GM12864 (cell line): ENCODE results near the gene TMEM63A.
"Not testable (repeated sequence)": the region's sequence is repeated elsewhere in the genome, so short reads cannot be mapped to it uniquely, and the experiment has no call there.

Experiments used
- DNase-seq: peaks from one replicate; pipeline ENCODE4 v3.0.0-alpha.2; 2011; ENCODE audit warnings: low read depth
- H3K4me3 ChIP-seq: 2 replicates; pipeline ENCODE4 v1.5.1; 2011; ENCODE audit warnings: mild to moderate bottlenecking, low read depth, low read length, control low read depth
- TF ChIP-seq, protein P1 (sequence below): IDR thresholded peaks from 2 replicates; pipeline ENCODE4 v1.5.1; 2011; ENCODE audit warnings: low read depth, mild to moderate bottlenecking, moderate library complexity, low read length, control low read depth, inconsistent platforms; ENCODE audit errors: missing control alignments

TMEM63A gene

DNA sequence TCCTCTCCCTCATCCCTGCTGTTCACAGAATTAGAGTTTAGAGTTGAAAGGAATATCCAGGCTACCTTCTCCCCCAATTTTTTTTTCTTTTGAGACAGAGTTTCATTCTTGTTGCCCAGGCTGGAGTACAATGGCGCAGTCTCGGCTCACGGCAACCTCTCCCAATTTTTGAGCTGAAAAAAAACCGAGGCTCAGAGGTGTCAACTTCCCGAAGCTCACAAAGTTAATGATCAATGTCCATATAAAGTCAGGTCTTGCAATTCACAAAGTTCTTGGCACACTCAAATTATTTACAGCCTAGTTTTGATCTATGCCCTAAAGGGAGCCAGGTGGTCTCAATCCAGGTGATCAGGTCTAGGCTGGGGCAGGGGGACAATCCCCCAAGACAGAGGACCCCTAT is 7.6 kb upstream of the TMEM63A start:
- no peak overlapping the region for H3K4me3 ChIP-seq
- TF ChIP-seq, protein P1, sequence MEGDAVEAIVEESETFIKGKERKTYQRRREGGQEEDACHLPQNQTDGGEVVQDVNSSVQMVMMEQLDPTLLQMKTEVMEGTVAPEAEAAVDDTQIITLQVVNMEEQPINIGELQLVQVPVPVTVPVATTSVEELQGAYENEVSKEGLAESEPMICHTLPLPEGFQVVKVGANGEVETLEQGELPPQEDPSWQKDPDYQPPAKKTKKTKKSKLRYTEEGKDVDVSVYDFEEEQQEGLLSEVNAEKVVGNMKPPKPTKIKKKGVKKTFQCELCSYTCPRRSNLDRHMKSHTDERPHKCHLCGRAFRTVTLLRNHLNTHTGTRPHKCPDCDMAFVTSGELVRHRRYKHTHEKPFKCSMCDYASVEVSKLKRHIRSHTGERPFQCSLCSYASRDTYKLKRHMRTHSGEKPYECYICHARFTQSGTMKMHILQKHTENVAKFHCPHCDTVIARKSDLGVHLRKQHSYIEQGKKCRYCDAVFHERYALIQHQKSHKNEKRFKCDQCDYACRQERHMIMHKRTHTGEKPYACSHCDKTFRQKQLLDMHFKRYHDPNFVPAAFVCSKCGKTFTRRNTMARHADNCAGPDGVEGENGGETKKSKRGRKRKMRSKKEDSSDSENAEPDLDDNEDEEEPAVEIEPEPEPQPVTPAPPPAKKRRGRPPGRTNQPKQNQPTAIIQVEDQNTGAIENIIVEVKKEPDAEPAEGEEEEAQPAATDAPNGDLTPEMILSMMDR = no peak
- DNase-seq = no peak

DNA sequence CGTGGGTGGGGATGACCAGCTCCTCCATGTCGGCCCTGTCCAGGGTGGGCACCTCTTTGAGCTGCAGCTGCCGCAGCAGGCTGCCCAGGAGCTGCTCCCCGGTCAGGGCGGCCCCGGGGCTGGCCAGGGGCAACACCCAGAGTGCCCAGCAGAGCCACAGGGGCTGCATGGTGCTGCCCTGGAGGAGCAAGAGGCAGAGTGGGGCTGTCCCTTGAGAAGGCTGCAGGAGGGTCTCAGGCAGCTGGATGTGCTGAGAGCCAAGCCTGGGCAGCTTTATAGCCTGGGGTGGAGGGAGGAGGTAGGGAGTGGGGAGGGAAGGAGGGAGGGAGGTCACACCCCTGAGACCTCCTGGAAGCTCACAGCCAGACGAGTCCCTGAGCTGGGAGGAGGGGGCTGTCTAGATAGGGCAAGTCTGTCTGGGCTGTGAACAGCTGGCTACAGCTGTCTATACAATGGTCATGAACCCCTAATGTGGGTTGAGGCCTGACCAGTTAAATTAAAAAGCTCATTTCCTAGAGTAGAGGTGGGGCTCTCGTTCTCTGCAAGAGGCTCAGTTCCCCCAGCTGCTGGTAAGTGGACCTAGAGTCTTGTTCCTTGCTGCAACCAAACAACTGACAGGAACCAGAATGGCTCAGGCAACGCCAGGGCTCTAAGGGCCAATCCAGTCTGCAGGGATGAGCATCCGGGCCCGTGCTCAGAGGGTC is 6.9 kb upstream of the TMEM63A start, which contains the start of gene LEFTY1:
Gene LEFTY1, minus strand, starts transcription at position 249 of the 704 bp plus-strand sequence. Its CDS starts 80 bp downstream, at position 169.
- H3K4me3 ChIP-seq = no peak within 1 kb of the TSS
- TF ChIP-seq, protein P1 = no peak
- no peak for DNase-seq

DNA sequence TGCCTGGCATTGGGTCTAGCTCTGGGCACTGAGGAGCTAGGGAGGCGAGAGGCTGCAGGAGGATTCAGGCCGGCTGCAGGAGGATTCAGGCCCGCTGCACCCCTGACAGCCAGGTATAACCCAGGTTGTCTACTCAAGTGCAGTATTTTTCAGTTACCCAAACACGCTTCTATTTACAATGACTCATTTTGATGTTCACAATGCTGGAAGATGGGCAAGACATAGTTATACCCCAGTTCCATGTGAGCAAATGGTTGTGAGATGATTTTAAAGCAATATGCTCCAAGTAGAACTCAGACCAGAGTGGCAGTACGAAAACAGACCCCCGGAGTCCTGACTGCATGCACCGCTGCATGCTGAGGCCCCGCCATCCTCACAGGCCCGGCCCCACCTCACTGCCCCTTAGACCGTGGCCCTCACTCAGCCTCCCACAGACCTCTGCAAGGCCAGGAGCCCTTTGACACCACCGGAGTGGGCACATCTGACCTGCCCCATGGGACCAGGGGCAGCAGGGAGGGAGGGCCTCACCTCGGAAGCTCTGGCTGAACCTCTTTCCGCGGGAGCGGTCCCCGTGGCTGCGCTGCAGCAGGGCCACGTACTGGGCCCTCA is 6.2 kb upstream of the TMEM63A start:
- no peak overlapping the region for H3K4me3 ChIP-seq
- DNase-seq = no peak
- TF ChIP-seq, protein P1 = no peak

DNA sequence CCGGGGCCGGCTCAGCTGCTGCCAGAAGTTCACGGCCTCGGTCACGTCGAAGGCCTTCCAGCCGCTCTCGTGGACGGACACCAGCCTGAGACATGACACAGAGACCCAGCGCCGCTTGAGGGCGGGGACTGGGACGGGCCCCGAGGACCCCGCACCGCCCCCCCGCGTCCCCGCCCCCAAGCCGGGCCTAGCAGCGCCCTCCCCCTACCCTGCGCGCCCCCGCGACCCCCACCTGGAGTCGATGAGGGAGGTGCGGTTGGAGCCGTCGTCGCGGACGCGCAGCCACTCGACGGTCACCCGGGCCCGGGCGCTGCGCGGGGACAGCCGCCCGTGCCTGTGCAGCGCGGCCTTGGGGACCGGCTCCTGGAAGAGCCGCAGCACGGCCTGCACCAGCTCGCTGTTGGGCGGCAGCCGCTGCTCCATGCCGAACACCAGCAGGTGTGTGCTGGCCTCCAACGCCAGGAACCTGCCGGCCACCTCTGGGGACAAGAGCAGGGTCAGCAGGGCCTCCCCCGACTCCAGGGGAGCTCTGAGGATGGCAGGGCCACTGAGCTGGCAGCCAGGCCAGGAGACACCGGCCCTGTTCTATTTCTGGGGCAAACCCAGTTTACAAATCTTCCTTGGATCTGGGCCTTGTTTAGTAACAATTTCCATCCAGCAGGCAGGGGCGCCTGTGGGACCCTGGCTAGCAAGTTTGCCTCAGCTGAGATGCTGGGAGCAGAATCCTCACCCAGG is 5.5 kb upstream of the TMEM63A start:
- not testable (repeated sequence) for DNase-seq, H3K4me3 ChIP-seq

DNA sequence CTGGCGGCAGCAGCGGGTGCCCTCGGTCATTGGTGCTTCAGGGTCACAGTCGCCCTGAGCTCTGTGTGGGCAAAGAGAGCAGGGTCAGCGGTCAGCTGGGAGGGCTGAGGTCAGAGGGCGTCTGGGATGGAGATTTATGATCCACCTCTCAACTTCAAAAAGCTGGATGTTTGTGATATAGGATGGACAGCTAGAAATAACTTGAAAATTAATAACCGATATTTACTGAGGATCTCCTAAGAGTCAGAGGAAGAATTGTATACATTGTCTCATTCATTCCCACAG is 4.8 kb upstream of the TMEM63A start:
- no peak overlapping the region for H3K4me3 ChIP-seq
- DNase-seq = no peak
- TF ChIP-seq, protein P1 = no peak

DNA sequence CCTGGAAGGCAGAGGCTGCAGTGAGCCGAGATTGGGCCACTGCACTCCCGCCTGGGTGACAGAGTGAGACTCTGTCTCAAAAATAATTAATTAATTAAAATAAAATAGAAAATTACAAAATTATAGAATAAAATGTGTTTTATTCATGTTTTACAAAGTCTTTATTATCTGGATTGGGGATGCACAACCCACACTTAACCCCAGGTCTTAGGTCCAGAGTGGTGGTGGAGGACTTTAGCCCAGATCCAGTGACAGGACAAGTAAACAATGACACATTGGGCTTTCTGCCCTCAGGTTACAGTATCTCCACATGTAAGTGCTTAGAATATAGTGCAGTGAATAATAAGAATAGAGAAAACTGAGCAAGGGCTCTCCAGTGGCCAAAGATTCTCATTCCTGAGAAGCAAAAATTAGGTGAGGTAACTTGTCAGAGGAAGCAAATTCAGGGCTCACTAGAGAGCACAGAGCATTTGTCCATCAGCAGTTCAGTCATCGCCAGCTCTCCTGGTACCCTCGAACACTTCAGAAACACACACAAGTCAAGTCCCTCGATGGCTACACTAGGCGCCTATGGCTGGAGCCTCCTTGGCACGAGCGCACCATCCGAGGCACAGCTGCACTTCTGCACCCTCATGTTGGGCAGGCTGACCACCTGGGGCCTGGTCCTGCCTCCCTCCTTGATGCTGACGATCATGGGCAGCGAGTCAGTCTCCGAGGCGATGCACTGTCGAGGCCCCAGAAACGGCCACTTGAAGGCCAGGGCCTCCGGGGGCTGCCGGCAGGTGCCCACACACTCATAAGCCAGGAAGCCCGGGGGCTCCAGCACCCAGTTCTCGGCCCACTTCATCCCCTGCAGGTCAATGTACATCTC is 4.2 kb upstream of the TMEM63A start:
- TF ChIP-seq, protein P1 = no peak
- no peak for DNase-seq
- H3K4me3 ChIP-seq = no peak overlapping the region

DNA sequence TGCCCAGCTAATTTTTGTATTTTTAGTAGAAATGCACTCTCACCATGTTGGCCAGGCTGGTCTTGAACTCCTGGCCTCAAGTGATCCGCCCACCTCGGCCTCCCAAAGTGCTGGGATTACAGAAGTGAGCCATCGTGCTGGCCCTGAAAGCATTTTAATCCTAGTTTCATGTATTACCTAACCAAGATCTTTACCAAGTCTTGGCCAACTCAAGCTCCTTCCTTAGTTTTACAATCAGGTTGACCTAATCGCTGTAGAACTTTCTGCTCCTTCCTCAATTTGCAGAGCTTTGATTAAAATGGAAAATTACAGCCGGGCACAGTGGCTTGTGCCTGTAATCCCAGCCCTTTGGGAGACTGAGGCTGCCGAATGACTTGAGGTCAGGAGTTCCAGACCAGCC is 3.2 kb upstream of the TMEM63A start:
- no peak for DNase-seq
- TF ChIP-seq, protein P1 = no peak
- no peak overlapping the region for H3K4me3 ChIP-seq
